ENCODE data around the gene CSTPP1.

The CSTPP1 gene

DNA sequence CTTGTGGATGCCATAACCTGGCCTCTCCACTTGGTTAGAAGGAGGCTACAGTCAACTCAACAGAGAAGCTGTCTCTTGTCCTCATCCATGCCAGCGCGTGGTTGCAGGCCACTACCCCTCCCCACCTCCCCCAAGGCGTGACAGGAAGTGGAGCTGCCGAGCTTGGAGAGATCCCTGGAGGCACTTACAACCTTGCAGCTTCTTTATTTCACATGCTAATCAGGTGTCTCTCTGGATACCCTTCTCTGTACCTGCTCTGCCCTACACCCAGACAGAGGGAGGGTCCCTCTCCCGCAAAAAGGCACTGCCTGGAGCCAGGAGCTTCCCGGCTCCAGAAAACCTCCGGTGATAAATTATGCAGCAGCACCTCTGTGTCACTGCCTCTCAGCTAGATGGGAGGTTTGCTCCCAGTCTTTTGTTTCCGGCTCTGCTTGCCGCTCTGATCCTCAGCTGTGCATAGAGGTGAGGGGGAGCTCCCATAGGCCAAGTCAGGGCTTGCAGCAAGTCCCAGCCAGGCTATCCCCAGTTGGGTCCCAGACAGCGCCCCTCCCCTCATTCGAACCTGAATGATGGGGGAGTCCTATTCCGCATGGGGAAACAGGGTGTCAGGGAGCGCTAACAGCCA lies 23.9 kb upstream of the CSTPP1 start:
- Histone ChIP-seq H3K4me1 (ENCODE audit: control insufficient read depth, insufficient read depth, low read length, unreplicated experiment) (peaks cover 10% of the 10 kb centered on the region), H3K4me3 (ENCODE audit: low read depth, low read length) (no peak overlapping the region), H2AFZ (ENCODE audit: low read length, unreplicated experiment) (no peak overlapping the region), H3K27ac (ENCODE audit: low read depth, low read length) (no peak overlapping the region), H3K27me3 (ENCODE audit: insufficient read depth, low read length) (peaks cover 3% of the 10 kb centered on the region; the same call in 1 of the 2 replicates), H3K79me2 (ENCODE audit: control insufficient read depth, insufficient read depth, low read length, unreplicated experiment) (no peaks in the 10 kb centered on the region), H3K36me3 (ENCODE audit: insufficient read depth, low read length) (no peaks in the 10 kb centered on the region)

DNA sequence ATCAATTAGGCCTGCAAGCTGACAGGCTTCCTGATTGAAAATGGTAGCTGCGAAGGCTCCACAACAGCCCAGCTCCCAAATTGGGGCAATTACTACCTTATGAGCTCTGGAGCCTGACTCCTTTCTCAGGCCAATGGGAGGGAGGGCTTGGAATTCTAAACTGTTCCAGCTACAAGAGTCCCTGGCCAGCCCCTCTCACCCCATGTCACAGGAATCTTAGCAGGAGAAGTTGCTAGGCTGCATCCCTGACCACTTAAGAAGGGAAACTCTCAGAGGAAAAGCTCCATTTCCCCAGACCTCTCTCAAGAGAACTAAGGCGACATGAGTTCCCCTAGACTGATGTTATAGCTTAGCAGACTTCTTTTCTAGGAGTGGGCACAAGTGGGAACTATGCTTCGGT lies 23.1 kb upstream of the CSTPP1 start:
- H3K27ac ChIP-seq (ENCODE audit: low read depth, low read length): no peak overlapping the region
- no peak overlapping the region for H3K4me3 ChIP-seq (ENCODE audit: low read depth, low read length)

DNA sequence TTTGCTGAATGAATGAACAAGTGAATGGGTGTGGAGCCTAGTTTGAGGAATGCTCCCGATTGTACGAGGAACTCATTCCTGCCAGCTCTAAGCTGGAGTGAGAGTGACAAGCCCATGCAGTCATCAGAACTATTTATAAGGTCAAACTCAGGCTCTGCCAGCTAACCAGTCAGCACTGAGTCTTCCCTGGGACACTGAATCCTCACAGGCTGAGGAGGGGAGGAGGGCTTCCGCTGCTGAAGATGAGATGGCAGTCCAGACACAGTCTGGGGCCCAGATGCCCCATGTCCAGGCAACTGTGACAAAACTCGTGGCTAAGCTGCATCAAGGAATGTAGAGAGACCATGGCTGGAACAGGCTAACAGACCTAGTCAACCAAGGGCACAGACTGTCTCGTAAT lies 22.2 kb upstream of the CSTPP1 start:
- peaks cover 14% of the 10 kb centered on the region for H3K4me1 ChIP-seq (ENCODE audit: control insufficient read depth, insufficient read depth, low read length, unreplicated experiment)
- H3K36me3 ChIP-seq (ENCODE audit: insufficient read depth, low read length): no peaks in the 10 kb centered on the region
- H3K79me2 ChIP-seq (ENCODE audit: control insufficient read depth, insufficient read depth, low read length, unreplicated experiment): no peaks in the 10 kb centered on the region
- no peak overlapping the region for H3K4me3 ChIP-seq (ENCODE audit: low read depth, low read length)
- no peak overlapping the region for H3K27ac ChIP-seq (ENCODE audit: low read depth, low read length)
- H3K27me3 ChIP-seq (ENCODE audit: insufficient read depth, low read length): peaks cover 8% of the 10 kb centered on the region; the same call in 1 of the 2 replicates
- H2AFZ ChIP-seq (ENCODE audit: low read length, unreplicated experiment): no peak overlapping the region

More for the DNA sequence above, 23.1 kb upstream of the CSTPP1 start:
- Histone ChIP-seq H3K4me1 (ENCODE audit: control insufficient read depth, insufficient read depth, low read length, unreplicated experiment) (peaks cover 10% of the 10 kb centered on the region), H2AFZ (ENCODE audit: low read length, unreplicated experiment) (no peak overlapping the region), H3K79me2 (ENCODE audit: control insufficient read depth, insufficient read depth, low read length, unreplicated experiment) (no peaks in the 10 kb centered on the region), H3K27me3 (ENCODE audit: insufficient read depth, low read length) (peaks cover 8% of the 10 kb centered on the region; the same call in 1 of the 2 replicates), H3K36me3 (ENCODE audit: insufficient read depth, low read length) (no peaks in the 10 kb centered on the region)

DNA sequence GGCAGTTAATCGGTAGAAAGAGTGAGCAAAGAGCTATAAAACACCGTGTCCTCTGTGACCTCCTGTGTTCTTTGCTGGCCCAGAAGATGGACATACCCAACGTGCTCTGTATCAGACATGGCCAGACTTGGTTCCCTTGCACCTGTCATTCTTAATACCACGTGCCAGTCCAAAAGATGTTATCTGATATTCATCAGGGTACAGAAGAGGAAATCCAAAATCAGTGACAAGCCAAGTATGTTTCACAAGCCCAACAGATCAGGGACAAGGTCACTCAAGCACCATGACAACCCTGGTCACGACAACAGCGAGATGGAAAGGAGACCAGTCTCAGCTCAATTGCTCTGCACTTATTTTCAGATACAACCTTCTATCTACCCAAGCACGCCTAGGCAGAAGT lies 21.7 kb upstream of the CSTPP1 start:
- no peaks in the 10 kb centered on the region for H3K79me2 ChIP-seq (ENCODE audit: control insufficient read depth, insufficient read depth, low read length, unreplicated experiment)
- no peak overlapping the region for H3K27ac ChIP-seq (ENCODE audit: low read depth, low read length)
- H2AFZ ChIP-seq (ENCODE audit: low read length, unreplicated experiment): no peak overlapping the region
- H3K36me3 ChIP-seq (ENCODE audit: insufficient read depth, low read length): no peaks in the 10 kb centered on the region
- no peak overlapping the region for H3K4me3 ChIP-seq (ENCODE audit: low read depth, low read length)
- H3K27me3 ChIP-seq (ENCODE audit: insufficient read depth, low read length): peaks cover 8% of the 10 kb centered on the region; the same call in 1 of the 2 replicates
- H3K4me1 ChIP-seq (ENCODE audit: control insufficient read depth, insufficient read depth, low read length, unreplicated experiment): peaks cover 20% of the 10 kb centered on the region

DNA sequence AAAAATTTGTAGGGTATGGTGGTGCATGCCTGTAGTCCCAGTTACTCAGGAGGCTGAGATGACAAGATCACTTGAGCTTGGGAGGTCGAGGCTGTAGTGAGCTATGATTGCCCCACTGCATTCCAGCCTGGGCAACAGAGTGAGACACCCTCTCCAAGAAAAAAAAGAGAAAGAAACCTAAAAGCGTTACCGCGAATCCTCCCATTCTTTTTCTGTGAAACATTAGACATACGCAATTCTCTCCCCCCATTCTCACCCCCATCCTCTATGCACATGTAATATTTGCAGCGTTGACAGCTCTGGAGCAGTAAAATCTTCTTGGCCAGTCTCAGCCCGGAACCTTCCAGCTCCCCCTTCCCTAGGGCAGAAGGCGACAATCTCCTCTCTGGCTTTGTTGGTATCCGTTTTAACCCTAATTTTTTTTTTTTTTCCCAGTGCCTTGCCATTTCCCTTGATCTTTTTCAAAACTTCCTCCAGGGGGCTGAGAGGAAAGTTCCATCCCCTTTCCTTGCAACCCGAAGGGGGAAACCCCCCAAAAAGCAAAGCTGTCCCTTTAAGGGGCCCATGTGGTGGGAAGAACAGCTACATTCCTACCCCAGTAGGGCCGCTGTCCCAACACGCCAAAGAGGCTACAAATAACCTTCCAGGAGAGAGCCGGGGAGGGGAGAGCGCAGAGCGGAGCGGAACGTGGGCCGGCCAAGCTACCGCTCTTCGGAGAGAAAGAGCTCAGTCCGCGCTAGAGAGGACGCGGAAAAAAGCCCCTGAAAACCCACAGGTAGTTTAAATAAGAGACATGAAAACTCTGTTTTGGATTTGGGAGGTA lies 20.1 kb upstream of the CSTPP1 start:
- Histone ChIP-seq H3K4me3 (ENCODE audit: low read depth, low read length) (peak overlapping the region; percentile 80), H3K79me2 (ENCODE audit: control insufficient read depth, insufficient read depth, low read length, unreplicated experiment) (no peaks in the 10 kb centered on the region), H3K27ac (ENCODE audit: low read depth, low read length) (no peak overlapping the region), H2AFZ (ENCODE audit: low read length, unreplicated experiment) (peak overlapping the region; percentile 82), H3K27me3 (ENCODE audit: insufficient read depth, low read length) (peaks cover 8% of the 10 kb centered on the region; the same call in 1 of the 2 replicates), H3K4me1 (ENCODE audit: control insufficient read depth, insufficient read depth, low read length, unreplicated experiment) (peaks cover 34% of the 10 kb centered on the region), H3K36me3 (ENCODE audit: insufficient read depth, low read length) (no peaks in the 10 kb centered on the region)

DNA sequence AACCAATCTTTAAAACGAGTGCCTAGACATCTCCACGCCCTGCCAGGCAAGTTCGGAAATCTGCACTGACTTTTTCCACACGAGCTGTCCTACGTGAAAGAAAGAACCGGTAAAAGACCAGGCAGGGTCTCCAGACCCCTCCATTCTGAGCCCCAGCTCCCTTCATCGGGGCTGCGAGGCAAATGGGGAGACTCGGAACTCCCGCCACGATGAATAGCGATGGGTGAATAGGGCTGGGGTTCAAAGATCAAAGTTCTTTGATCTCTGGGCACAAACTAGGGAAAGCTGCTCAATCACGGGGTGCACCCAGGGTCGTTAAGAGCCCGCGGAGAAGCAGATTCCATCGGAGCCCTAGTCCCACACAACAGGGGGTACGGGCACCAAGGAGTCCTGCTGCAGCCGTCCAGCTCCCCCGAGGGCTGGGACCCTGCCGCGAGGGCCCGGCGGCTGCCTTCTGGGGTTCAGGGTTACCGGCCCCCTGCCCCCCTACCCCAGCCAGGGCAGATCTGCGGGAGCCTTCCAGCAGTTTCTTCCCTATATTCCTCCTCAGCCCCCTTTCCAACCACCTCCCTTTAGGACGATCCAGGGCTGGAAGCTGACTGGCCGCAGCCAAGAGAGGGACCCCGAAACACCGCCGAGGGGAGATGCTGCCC lies 19.3 kb upstream of the CSTPP1 start:
- no peaks in the 10 kb centered on the region for H3K36me3 ChIP-seq (ENCODE audit: insufficient read depth, low read length)
- H3K27ac ChIP-seq (ENCODE audit: low read depth, low read length): no peak overlapping the region
- H3K4me3 ChIP-seq (ENCODE audit: low read depth, low read length): peak overlapping the region; percentile 80
- H2AFZ ChIP-seq (ENCODE audit: low read length, unreplicated experiment): peak overlapping the region; percentile 82
- peaks cover 34% of the 10 kb centered on the region for H3K4me1 ChIP-seq (ENCODE audit: control insufficient read depth, insufficient read depth, low read length, unreplicated experiment)
- no peaks in the 10 kb centered on the region for H3K79me2 ChIP-seq (ENCODE audit: control insufficient read depth, insufficient read depth, low read length, unreplicated experiment)
- peaks cover 8% of the 10 kb centered on the region; the same call in 1 of the 2 replicates for H3K27me3 ChIP-seq (ENCODE audit: insufficient read depth, low read length)

DNA sequence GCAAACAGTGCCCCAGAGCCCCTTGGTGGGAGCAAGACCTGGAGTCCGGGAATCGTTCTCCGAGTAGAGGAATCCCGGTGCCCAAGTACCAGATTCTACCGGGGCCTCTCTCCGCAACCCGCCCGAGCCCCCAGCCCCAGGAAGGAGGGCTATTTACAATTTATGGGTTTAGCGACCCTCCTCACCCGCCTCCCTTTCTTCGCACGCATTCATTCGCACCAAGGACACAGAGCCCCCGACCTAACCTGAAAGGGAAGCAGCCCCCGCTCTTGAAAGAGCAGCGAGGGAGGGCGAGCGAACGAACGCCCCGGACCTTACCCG lies 18.8 kb upstream of the CSTPP1 start:
- peaks cover 8% of the 10 kb centered on the region; the same call in 1 of the 2 replicates for H3K27me3 ChIP-seq (ENCODE audit: insufficient read depth, low read length)
- H3K27ac ChIP-seq (ENCODE audit: low read depth, low read length): no peak overlapping the region
- H3K36me3 ChIP-seq (ENCODE audit: insufficient read depth, low read length): no peaks in the 10 kb centered on the region
- no peaks in the 10 kb centered on the region for H3K79me2 ChIP-seq (ENCODE audit: control insufficient read depth, insufficient read depth, low read length, unreplicated experiment)
- H2AFZ ChIP-seq (ENCODE audit: low read length, unreplicated experiment): peak overlapping the region; percentile 82
- H3K4me3 ChIP-seq (ENCODE audit: low read depth, low read length): peak overlapping the region; percentile 80
- peaks cover 34% of the 10 kb centered on the region for H3K4me1 ChIP-seq (ENCODE audit: control insufficient read depth, insufficient read depth, low read length, unreplicated experiment)

DNA sequence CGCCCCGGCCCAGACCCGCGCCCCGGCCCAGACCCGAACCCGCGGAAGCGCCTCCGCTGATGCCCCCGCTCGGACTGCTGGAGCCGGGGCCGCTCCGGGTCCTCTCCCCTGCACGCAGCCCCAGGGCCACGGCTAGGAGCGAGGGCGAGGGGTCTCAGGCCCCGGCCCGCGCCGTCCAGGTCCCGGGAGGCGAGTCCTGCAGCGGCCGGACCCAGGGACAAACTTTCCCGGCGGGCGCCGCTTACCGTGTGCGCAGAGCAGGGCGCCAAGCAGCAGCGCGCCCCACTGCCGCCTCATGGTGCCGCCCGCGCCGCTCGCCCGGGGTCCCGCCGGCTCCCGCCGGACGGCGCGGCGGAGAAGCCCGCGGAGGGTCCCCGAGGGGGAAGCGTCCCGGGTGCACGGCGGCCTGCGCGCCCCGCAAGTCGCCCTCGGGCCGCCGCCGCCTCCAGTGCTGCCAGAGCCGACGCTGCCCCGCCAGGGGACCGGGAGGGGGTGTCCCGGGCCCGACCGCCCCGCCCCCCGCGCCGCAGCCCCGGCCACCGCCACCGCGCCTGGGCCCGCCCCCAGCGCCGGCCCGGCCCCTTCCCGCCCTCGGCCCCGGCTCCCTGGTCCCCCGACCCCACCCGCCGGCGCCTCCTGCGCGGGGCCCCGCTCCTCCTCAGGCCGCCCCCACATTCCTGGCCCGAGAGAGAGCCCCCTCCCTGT lies 18.3 kb upstream of the CSTPP1 start, which contains the start of gene LRP4:
TSS of gene LRP4 (minus strand) at position 468 of the 705 bp plus-strand sequence. CDS start at position 297, 171 bp downstream.
- Histone ChIP-seq H3K27me3 (ENCODE audit: insufficient read depth, low read length) (peaks cover 8% of the 10 kb centered on the region; the same call in 1 of the 2 replicates), H3K4me1 (ENCODE audit: control insufficient read depth, insufficient read depth, low read length, unreplicated experiment) (peaks cover 34% of the 10 kb centered on the region), H3K36me3 (ENCODE audit: insufficient read depth, low read length) (no peaks in the 10 kb centered on the region), H2AFZ (ENCODE audit: low read length, unreplicated experiment) (peak within 1 kb of the TSS; percentile 82), H3K79me2 (ENCODE audit: control insufficient read depth, insufficient read depth, low read length, unreplicated experiment) (no peaks in the 10 kb centered on the region), H3K27ac (ENCODE audit: low read depth, low read length) (peak within 1 kb of the TSS; percentile 92; the same call in 1 of the 2 replicates), H3K4me3 (ENCODE audit: low read depth, low read length) (peak within 1 kb of the TSS; percentile 80)

DNA sequence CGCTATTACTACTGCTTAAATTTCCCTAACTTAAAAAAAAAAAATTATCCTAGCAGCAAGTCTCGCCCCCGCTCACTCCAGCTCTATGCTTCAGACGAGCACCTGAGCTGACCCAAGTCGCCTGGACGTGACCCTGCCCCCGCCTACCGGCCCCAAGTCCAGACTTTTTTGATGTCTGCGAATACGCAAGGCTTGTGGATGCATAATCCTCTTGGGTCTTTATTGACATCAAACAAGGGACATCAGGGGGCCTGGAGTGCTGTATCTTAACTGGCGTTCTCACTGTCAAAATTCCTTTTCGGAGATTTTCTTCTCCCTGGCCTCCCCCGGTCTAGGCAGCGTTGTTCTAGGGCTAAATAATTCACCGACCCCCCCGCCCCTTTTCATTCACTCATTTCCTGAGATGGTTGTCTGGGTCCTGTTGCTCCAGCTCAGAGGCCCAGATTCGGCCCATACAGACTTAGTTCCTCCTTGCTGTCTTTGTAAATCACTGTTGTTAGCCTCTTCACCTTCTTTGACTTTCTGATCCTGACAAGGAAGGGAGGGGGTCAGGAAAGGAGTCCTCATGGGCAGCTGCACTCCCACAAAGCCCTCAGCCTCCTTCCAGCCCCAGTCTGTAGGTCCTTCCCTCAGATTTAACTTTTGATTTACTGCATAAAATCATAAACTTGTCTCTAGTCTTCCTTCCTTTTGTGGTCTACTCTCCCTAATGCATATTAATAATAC lies 17.6 kb upstream of the CSTPP1 start:
- H3K27ac ChIP-seq (ENCODE audit: low read depth, low read length): peak overlapping the region; percentile 92; the same call in 1 of the 2 replicates
- peak overlapping the region; percentile 58 for H2AFZ ChIP-seq (ENCODE audit: low read length, unreplicated experiment)

More for the DNA sequence above, 17.6 kb upstream of the CSTPP1 start:
- peaks cover 8% of the 10 kb centered on the region; the same call in 1 of the 2 replicates for H3K27me3 ChIP-seq (ENCODE audit: insufficient read depth, low read length)
- peak overlapping the region; percentile 45; the same call in 1 of the 2 replicates for H3K4me3 ChIP-seq (ENCODE audit: low read depth, low read length)
- H3K79me2 ChIP-seq (ENCODE audit: control insufficient read depth, insufficient read depth, low read length, unreplicated experiment): no peaks in the 10 kb centered on the region
- peaks cover 33% of the 10 kb centered on the region for H3K4me1 ChIP-seq (ENCODE audit: control insufficient read depth, insufficient read depth, low read length, unreplicated experiment)
- H3K36me3 ChIP-seq (ENCODE audit: insufficient read depth, low read length): no peaks in the 10 kb centered on the region
